Astrocyte of the spinal cord (primary cell): ENCODE results near the gene NCLN.

Source experiments
- DNase-seq: peaks from one replicate; pipeline ENCODE4 v3.0.0; 2011; ENCODE audit warnings: low read depth, low spot score
- H3K4me3 ChIP-seq: 2 replicates; pipeline ENCODE4 v1.5.1; 2011; ENCODE audit warnings: low read depth, mild to moderate bottlenecking, low read length, moderate library complexity
- CTCF ChIP-seq: IDR thresholded peaks from 2 replicates; pipeline ENCODE4 v1.5.1; 2012; ENCODE audit warnings: low read depth, mild to moderate bottlenecking, low read length, inconsistent platforms
- in situ Hi-C: cut with HindIII; loops from 2 replicates; pipeline ENCODE4 v1.10.0; 2017; ENCODE audit warnings: low sequenced_read_pairs

NCLN gene

GRCh38 chr19:3206216-3206953, 20.7 kb downstream of the NCLN start:
- no peak for TF ChIP-seq CTCF
- H3K4me3 ChIP-seq, result no peak overlapping the region
- DNase-seq, result no peak
- in situ Hi-C loops, result no loop called here

DNA sequence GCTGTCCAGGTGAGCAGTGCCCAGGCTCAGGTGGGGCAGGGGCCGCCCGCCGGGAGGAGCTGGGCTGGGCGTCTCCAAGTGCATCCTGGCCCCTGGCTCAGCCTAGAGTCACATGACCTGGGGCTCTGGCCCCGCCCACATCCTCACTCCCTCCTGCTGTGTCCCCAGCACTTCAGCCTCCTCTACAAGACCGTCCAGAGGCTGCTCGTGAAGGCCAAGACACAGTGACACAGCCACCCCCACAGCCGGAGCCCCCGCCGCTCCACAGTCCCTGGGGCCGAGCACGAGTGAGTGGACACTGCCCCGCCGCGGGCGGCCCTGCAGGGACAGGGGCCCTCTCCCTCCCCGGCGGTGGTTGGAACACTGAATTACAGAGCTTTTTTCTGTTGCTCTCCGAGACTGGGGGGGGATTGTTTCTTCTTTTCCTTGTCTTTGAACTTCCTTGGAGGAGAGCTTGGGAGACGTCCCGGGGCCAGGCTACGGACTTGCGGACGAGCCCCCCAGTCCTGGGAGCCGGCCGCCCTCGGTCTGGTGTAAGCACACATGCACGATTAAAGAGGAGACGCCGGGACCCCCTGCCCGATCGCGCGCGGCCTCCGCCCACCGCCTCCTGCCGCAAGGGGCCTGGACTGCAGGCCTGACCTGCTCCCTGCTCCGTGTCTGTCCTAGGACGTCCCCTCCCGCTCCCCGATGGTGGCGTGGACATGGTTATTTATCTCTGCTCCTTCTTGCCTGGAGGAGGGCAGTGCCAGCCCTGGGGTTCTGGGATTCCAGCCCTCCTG, 21.9 kb downstream of the NCLN start:
- DNase-seq, result peak; percentile 4
- in situ Hi-C loops, result no loop called here
- no peak overlapping the region for H3K4me3 ChIP-seq
- no peak for TF ChIP-seq CTCF

DNA sequence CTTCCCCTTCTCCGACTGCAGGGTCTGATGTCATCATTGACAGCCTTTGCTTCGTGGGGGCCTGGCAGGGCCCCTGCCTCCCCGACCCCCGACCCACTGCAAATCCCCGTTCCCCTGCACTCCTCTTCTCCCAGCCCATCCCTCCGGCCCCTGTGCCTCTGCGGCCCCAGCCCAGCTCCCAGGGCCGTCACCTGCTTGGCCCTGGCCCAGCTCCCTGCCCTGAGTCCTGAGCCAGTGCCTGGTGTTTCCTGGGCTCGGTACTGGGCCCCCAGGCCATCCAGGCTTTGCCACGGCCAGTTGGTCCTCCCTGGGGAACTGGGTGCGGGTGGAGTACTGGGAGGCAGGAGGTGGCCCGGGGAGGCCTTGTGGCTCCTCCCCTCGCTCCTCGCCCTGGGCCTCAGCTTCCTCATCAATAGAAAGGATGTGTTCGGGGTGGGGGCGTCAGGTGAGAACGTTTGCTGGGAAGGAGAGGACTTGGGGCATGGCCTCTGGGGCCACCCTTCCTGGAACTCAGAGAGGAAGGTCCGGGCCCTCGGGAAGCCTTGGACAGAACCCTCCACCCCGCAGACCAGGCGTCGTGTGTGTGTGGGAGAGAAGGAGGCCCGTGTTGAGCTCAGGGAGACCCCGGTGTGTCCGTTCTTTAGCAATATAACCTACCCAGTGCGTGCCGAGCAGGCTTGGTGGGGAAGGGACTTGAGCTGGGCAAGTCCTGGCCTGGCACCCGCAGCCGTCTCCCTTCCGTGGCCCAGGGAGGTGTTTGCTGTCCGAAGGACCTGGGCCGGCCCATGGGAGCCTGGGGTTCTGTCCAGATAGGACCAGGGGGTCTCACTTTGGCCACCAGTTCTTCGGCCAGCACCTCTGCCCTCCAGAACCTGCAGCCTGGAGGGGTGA, 22.8 kb downstream of the NCLN start:
- no peak overlapping the region for H3K4me3 ChIP-seq
- DNase-seq, result no peak
- TF ChIP-seq CTCF, result no peak
- in situ Hi-C loops, result no loop called here

GRCh38 chr19:3210347-3211017, 24.8 kb downstream of the NCLN start:
- H3K4me3 ChIP-seq, result no peak overlapping the region
- in situ Hi-C loops, result no loop called here
- peak; percentile 84 for TF ChIP-seq CTCF
- peak; percentile 15 for DNase-seq

GRCh38 chr19:3211191-3211590, 25.5 kb downstream of the NCLN start:
- no peak for DNase-seq
- in situ Hi-C loops, result no loop called here
- TF ChIP-seq CTCF, result no peak
- no peak overlapping the region for H3K4me3 ChIP-seq

GRCh38 chr19:3213159-3213558, 27.4 kb downstream of the NCLN start:
- TF ChIP-seq CTCF, result no peak
- in situ Hi-C loops, result no loop called here
- no peak for DNase-seq
- H3K4me3 ChIP-seq, result no peak overlapping the region
